Immature natural killer cell (primary cell): ENCODE results near the gene MLLT3. TPM values are rescaled to one million over a fixed set of nuclear protein-coding genes. Genes with fewer than 3 reads are reported as not detected.

ENCODE experiments used
- DNase-seq, 3 donors: peaks; one replicate each; pipeline ENCODE4 v3.0.0; 2022; ENCODE audit warnings: mixed read lengths in 1 of 3
- H3K27ac Mint-ChIP-seq, 6 donors: one replicate each; pipeline ENCODE4 v1.8.0; 2020; ENCODE audit warnings: mixed read lengths in 6 of 6, mild to moderate bottlenecking in 5 of 6, inconsistent platforms in 4 of 6, moderate library complexity in 3 of 6
- H3K27me3 Mint-ChIP-seq, 3 donors: one replicate each; pipeline ENCODE4 v1.8.0; 2020 to 2021; ENCODE audit warnings: low read depth in 3 of 3, mild to moderate bottlenecking in 3 of 3, mixed read lengths in 3 of 3, moderate library complexity in 3 of 3, inconsistent platforms in 1 of 3
- H3K36me3 Mint-ChIP-seq, 3 donors: one replicate each; pipeline ENCODE4 v1.8.0; 2020; ENCODE audit warnings: mixed read lengths in 3 of 3, inconsistent platforms in 2 of 3, mild to moderate bottlenecking in 2 of 3
- H3K4me1 Mint-ChIP-seq, 2 donors: one replicate each; pipeline ENCODE4 v1.8.0; 2020; ENCODE audit warnings: inconsistent platforms in 2 of 2, mild to moderate bottlenecking in 2 of 2, mixed read lengths in 2 of 2, moderate library complexity in 1 of 2
- H3K4me3 Mint-ChIP-seq, 5 donors: one replicate each; pipeline ENCODE4 v1.8.0; 2020; ENCODE audit warnings: mild to moderate bottlenecking in 5 of 5, mixed read lengths in 5 of 5, inconsistent platforms in 3 of 5, moderate library complexity in 3 of 5
- H3K9me3 Mint-ChIP-seq, 6 donors: one replicate each; pipeline ENCODE4 v1.8.0; 2020; ENCODE audit warnings: mild to moderate bottlenecking in 6 of 6, mixed read lengths in 6 of 6, inconsistent platforms in 4 of 6, moderate library complexity in 3 of 6
- polyA plus RNA-seq, 3 donors: library from polyadenylated mRNA; unstranded; fragments of 300-500 nt; fragmentation: Illumina TruSeq; gene quantifications; one replicate each; pipeline ENCODE4 v1.2.3, GENCODE V29; 2021

Gene MLLT3
- polyA plus RNA-seq, 3 donors from 2014 or later, result 3.0 to 16.1 (median 13.7) TPM

GRCh38 chr9:20620650-20621470 lies 1.4 kb downstream of the MLLT3 start:
- Mint-ChIP-seq H3K4me3 (peak overlapping the region; percentile 98 to 99 (median 98)), H3K36me3 (no peaks in the 10 kb centered on the region), H3K9me3 (no peaks in the 10 kb centered on the region), H3K4me1 (peaks cover 47 to 54% of the 10 kb centered on the region in 2 donors), H3K27ac (peak overlapping the region; percentile 76 to 98 (median 93)), H3K27me3 (peaks cover 20 to 38% (median 22%) of the 10 kb centered on the region in 3 donors)
- DNase-seq, result peak; percentile 46 to 48 (median 47)

GRCh38 chr9:20619487-20620200 lies 2.7 kb downstream of the MLLT3 start:
- no peak for DNase-seq
- H3K9me3 Mint-ChIP-seq, result no peaks in the 10 kb centered on the region
- H3K27ac Mint-ChIP-seq, result peak overlapping the region; percentile 11 to 88 (median 42)
- peaks cover 43 to 49% of the 10 kb centered on the region in 2 donors for H3K4me1 Mint-ChIP-seq
- H3K36me3 Mint-ChIP-seq, result no peaks in the 10 kb centered on the region
- peak overlapping the region; percentile 72 to 99 (median 87) for H3K4me3 Mint-ChIP-seq
- peaks cover 20 to 36% (median 22%) of the 10 kb centered on the region in 3 donors for H3K27me3 Mint-ChIP-seq

GRCh38 chr9:20618361-20618802 lies 3.9 kb downstream of the MLLT3 start:
- Mint-ChIP-seq H3K4me1 (peaks cover 30 to 37% of the 10 kb centered on the region in 2 donors), H3K9me3 (no peaks in the 10 kb centered on the region), H3K27ac (peak overlapping the region in 1 of 6 donors; percentile 3), H3K27me3 (peaks cover 19 to 31% (median 19%) of the 10 kb centered on the region in 3 donors), H3K36me3 (no peaks in the 10 kb centered on the region), H3K4me3 (peak overlapping the region in 1 of 5 donors; percentile 14)
- DNase-seq, result no peak

- peak overlapping the region in 1 of 6 donors; percentile 41 for H3K27ac Mint-ChIP-seq
- H3K4me3 Mint-ChIP-seq, result no peak overlapping the region
- no peaks in the 10 kb centered on the region for H3K36me3 Mint-ChIP-seq
- H3K9me3 Mint-ChIP-seq, result no peaks in the 10 kb centered on the region
- peaks cover 24 to 32% of the 10 kb centered on the region in 2 donors for H3K4me1 Mint-ChIP-seq
- no peak for DNase-seq
- peaks cover 12 to 15% (median 12%) of the 10 kb centered on the region in 3 donors for H3K27me3 Mint-ChIP-seq
These were observed 5.5 kb downstream of the MLLT3 start for GRCh38 chr9:20616808-20617207.

- no peak for DNase-seq
- peaks cover 0 to 2% (median 0%) of the 10 kb centered on the region in 3 donors for H3K27me3 Mint-ChIP-seq
- peaks cover 13 to 21% of the 10 kb centered on the region in 2 donors for H3K4me1 Mint-ChIP-seq
- no peak overlapping the region for H3K27ac Mint-ChIP-seq
- H3K36me3 Mint-ChIP-seq, result no peaks in the 10 kb centered on the region
- no peak overlapping the region for H3K4me3 Mint-ChIP-seq
- H3K9me3 Mint-ChIP-seq, result no peaks in the 10 kb centered on the region
These were observed 7.6 kb downstream of the MLLT3 start for GRCh38 chr9:20614602-20615216.

- Mint-ChIP-seq H3K27me3 (peaks cover 0 to 2% (median 0%) of the 10 kb centered on the region in 3 donors), H3K27ac (no peak overlapping the region), H3K4me3 (no peak overlapping the region), H3K36me3 (no peaks in the 10 kb centered on the region), H3K9me3 (no peaks in the 10 kb centered on the region), H3K4me1 (peaks cover 0 to 11% of the 10 kb centered on the region in 2 donors)
- DNase-seq, result no peak
These were observed 10.5 kb downstream of the MLLT3 start for GRCh38 chr9:20611691-20612287.

GRCh38 chr9:20610591-20610990 lies 11.7 kb downstream of the MLLT3 start:
- Mint-ChIP-seq H3K4me3 (no peak overlapping the region), H3K27ac (no peak overlapping the region)

GRCh38 chr9:20608582-20608981 lies 13.7 kb downstream of the MLLT3 start:
- no peak overlapping the region for H3K27ac Mint-ChIP-seq
- no peak for DNase-seq
- H3K9me3 Mint-ChIP-seq, result no peaks in the 10 kb centered on the region

More at GRCh38 chr9:20610591-20610990, 11.7 kb downstream of the MLLT3 start:
- peaks cover 2 to 16% of the 10 kb centered on the region in 2 donors for H3K4me1 Mint-ChIP-seq
- H3K27me3 Mint-ChIP-seq, result peaks cover 0 to 2% (median 0%) of the 10 kb centered on the region in 3 donors
- H3K9me3 Mint-ChIP-seq, result no peaks in the 10 kb centered on the region
- DNase-seq, result no peak
- no peaks in the 10 kb centered on the region for H3K36me3 Mint-ChIP-seq

GRCh38 chr9:20606652-20607051 lies 15.6 kb downstream of the MLLT3 start:
- peaks cover 13 to 47% of the 10 kb centered on the region in 2 donors for H3K4me1 Mint-ChIP-seq
- H3K27me3 Mint-ChIP-seq, result no peaks in the 10 kb centered on the region
- H3K4me3 Mint-ChIP-seq, result no peak overlapping the region
- H3K9me3 Mint-ChIP-seq, result no peaks in the 10 kb centered on the region
- no peak for DNase-seq
- no peaks in the 10 kb centered on the region for H3K36me3 Mint-ChIP-seq
- no peak overlapping the region for H3K27ac Mint-ChIP-seq

More at GRCh38 chr9:20608582-20608981, 13.7 kb downstream of the MLLT3 start:
- peaks cover 10 to 36% of the 10 kb centered on the region in 2 donors for H3K4me1 Mint-ChIP-seq
- H3K36me3 Mint-ChIP-seq, result no peaks in the 10 kb centered on the region
- H3K27me3 Mint-ChIP-seq, result no peaks in the 10 kb centered on the region
- H3K4me3 Mint-ChIP-seq, result no peak overlapping the region

- H3K4me1 Mint-ChIP-seq, result peaks cover 13 to 47% of the 10 kb centered on the region in 2 donors
- peak overlapping the region in 5 of 6 donors; percentile 23 to 73 (median 61) for H3K27ac Mint-ChIP-seq
- H3K27me3 Mint-ChIP-seq, result no peaks in the 10 kb centered on the region
- H3K36me3 Mint-ChIP-seq, result no peaks in the 10 kb centered on the region
- H3K4me3 Mint-ChIP-seq, result peak overlapping the region; percentile 52 to 84 (median 65)
- peak; percentile 14 to 20 (median 15) for DNase-seq
- no peaks in the 10 kb centered on the region for H3K9me3 Mint-ChIP-seq
These were observed 17.7 kb downstream of the MLLT3 start for GRCh38 chr9:20604562-20604961.

- no peak overlapping the region for H3K4me3 Mint-ChIP-seq
- no peaks in the 10 kb centered on the region for H3K9me3 Mint-ChIP-seq
- no peaks in the 10 kb centered on the region for H3K27me3 Mint-ChIP-seq
- peaks cover 15 to 48% of the 10 kb centered on the region in 2 donors for H3K4me1 Mint-ChIP-seq
- no peaks in the 10 kb centered on the region for H3K36me3 Mint-ChIP-seq
- peak overlapping the region in 1 of 6 donors; percentile 61 for H3K27ac Mint-ChIP-seq
- no peak for DNase-seq
These were observed 18.6 kb downstream of the MLLT3 start for GRCh38 chr9:20603524-20604268.

GRCh38 chr9:20601292-20601691 lies 21.0 kb downstream of the MLLT3 start:
- H3K9me3 Mint-ChIP-seq, result no peaks in the 10 kb centered on the region
- H3K4me3 Mint-ChIP-seq, result no peak overlapping the region

GRCh38 chr9:20599195-20599594 lies 23.1 kb downstream of the MLLT3 start:
- Mint-ChIP-seq H3K4me1 (peaks cover 17 to 41% of the 10 kb centered on the region in 2 donors), H3K27me3 (peaks cover 0 to 5% (median 0%) of the 10 kb centered on the region in 3 donors), H3K36me3 (no peaks in the 10 kb centered on the region), H3K27ac (no peak overlapping the region), H3K4me3 (no peak overlapping the region), H3K9me3 (no peaks in the 10 kb centered on the region)
- no peak for DNase-seq

More at GRCh38 chr9:20601292-20601691, 21.0 kb downstream of the MLLT3 start:
- no peaks in the 10 kb centered on the region for H3K27me3 Mint-ChIP-seq
- H3K36me3 Mint-ChIP-seq, result no peaks in the 10 kb centered on the region
- peaks cover 24 to 56% of the 10 kb centered on the region in 2 donors for H3K4me1 Mint-ChIP-seq
- no peak for DNase-seq
- no peak overlapping the region for H3K27ac Mint-ChIP-seq
